Measurements from ENCODE around the gene CCDC3. TPM values are rescaled to one million over a fixed set of nuclear protein-coding genes. Genes with fewer than 3 reads are reported as not detected.

The CCDC3 gene
- total and polyA plus RNA-seq, 2 experiments from 2014 or later = not detected

GRCh38 chr10:12892924-12893323 is 108.6 kb downstream of the CCDC3 start:
- Histone ChIP-seq H3K9me3 (ENCODE audit: low read depth) (no peaks in the 10 kb centered on the region), H3K4me1 (ENCODE audit: insufficient read depth) (no peaks in the 10 kb centered on the region), H2AFZ (no peak overlapping the region), H3K79me2 (ENCODE audit: insufficient read depth) (no peaks in the 10 kb centered on the region), H3K9ac (no peak overlapping the region), H3K9me2 (ENCODE audit: insufficient read depth) (no peaks in the 10 kb centered on the region), H3K4me2 (ENCODE audit: unreplicated experiment) (no peak overlapping the region), H3K27me3 (replicated peaks; ENCODE audit: insufficient read depth) (no peaks in the 10 kb centered on the region), H4K20me1 (ENCODE audit: insufficient read depth) (no peaks in the 10 kb centered on the region), H3F3A (ENCODE audit: insufficient read depth) (no peaks in the 10 kb centered on the region), H3K27ac (no peak overlapping the region), H3K36me3 (ENCODE audit: low read depth) (no peaks in the 10 kb centered on the region), H3K4me3 (no peak overlapping the region)
- in situ Hi-C loops (cut with MboI) = no loop called here
- DNase-seq = no peak
- TF ChIP-seq EZH2 (IDR thresholded peaks at IDR 0.05; ENCODE audit: insufficient read depth, poor library complexity, severe bottlenecking) (no peak), EZH2phosphoT487 (IDR thresholded peaks at IDR 0.05; ENCODE audit: insufficient read depth, low read depth) (no peak)

DNA sequence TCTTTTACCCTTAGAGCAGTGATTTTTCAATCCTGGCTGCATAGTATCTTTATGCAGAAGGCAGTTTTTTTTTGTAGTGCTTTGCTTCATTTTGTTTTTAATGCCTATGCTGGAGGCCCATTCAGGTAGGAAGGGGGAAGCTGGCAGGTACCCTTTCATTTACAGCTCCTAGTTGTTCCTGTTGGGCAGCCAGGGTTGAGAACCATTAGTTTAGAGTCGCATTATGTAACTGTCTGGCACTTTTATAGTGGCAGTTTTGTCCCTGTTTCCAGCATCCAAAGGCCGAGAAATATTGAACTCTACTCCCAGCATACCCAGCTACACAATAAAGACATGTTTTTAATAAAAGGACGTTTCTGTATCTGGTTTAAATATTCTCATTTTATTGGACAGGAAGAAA is 110.6 kb downstream of the CCDC3 start:
- no peaks in the 10 kb centered on the region for H3F3A ChIP-seq (ENCODE audit: insufficient read depth)
- H4K20me1 ChIP-seq (ENCODE audit: insufficient read depth) = no peaks in the 10 kb centered on the region
- no peaks in the 10 kb centered on the region for H3K36me3 ChIP-seq (ENCODE audit: low read depth)
- H3K4me1 ChIP-seq (ENCODE audit: insufficient read depth) = no peaks in the 10 kb centered on the region
- H3K4me2 ChIP-seq (ENCODE audit: unreplicated experiment) = no peak overlapping the region
- no peaks in the 10 kb centered on the region for H3K9me2 ChIP-seq (ENCODE audit: insufficient read depth)
- WGBS, 2 experiments (ENCODE audit: low coverage in 1 of 2, low lambda C conversion rate in 2 of 2, missing lambda C conversion rate in 2 of 2) = 0 to 6% methylated on average over 3 of the region's 3 CpGs
- DNase-seq = no peak
- in situ Hi-C loops (cut with MboI) = no loop called here
- no peaks in the 10 kb centered on the region for H3K79me2 ChIP-seq (ENCODE audit: insufficient read depth)
- TF ChIP-seq EZH2 (IDR thresholded peaks at IDR 0.05; ENCODE audit: insufficient read depth, poor library complexity, severe bottlenecking) (no peak), EZH2phosphoT487 (IDR thresholded peaks at IDR 0.05; ENCODE audit: insufficient read depth, low read depth) (no peak)
- H3K9me3 ChIP-seq (ENCODE audit: low read depth) = no peaks in the 10 kb centered on the region
- H3K9ac ChIP-seq = no peak overlapping the region
- no peaks in the 10 kb centered on the region for H3K27me3 ChIP-seq (replicated peaks; ENCODE audit: insufficient read depth)
- no peak overlapping the region for H2AFZ ChIP-seq
- H3K27ac ChIP-seq = no peak overlapping the region
- no peak overlapping the region for H3K4me3 ChIP-seq

DNA sequence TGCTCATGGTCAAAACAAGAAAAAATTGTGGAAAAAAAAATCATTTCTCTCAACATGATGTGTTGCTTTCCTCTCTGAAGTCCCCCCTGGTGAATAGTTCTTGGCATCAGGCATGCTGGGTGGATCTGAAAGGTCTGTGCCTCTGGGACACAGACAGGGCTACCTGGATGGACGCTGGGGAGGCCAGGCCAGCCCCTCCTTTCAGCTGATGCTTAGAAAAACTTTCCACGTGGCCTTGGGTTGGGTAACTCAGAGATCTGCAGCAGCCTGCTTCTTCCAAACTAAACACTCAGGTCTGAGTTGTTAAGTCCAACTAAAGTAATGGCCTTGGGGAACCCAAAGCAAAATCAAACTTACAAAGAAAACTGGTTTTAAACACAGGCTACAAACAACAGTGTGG is 113.0 kb downstream of the CCDC3 start:
- no peak overlapping the region for H3K4me3 ChIP-seq
- H3K9ac ChIP-seq = no peak overlapping the region
- H3K9me3 ChIP-seq (ENCODE audit: low read depth) = no peaks in the 10 kb centered on the region
- no peaks in the 10 kb centered on the region for H3K4me1 ChIP-seq (ENCODE audit: insufficient read depth)
- no peaks in the 10 kb centered on the region for H3K9me2 ChIP-seq (ENCODE audit: insufficient read depth)
- H3K79me2 ChIP-seq (ENCODE audit: insufficient read depth) = no peaks in the 10 kb centered on the region
- H4K20me1 ChIP-seq (ENCODE audit: insufficient read depth) = no peaks in the 10 kb centered on the region
- H3K36me3 ChIP-seq (ENCODE audit: low read depth) = no peaks in the 10 kb centered on the region
- no peaks in the 10 kb centered on the region for H3F3A ChIP-seq (ENCODE audit: insufficient read depth)
- 23 to 27% methylated on average over 2 of the region's 2 CpGs for WGBS, 2 experiments (ENCODE audit: low coverage in 1 of 2, low lambda C conversion rate in 2 of 2, missing lambda C conversion rate in 2 of 2)
- no peak overlapping the region for H3K27ac ChIP-seq
- H2AFZ ChIP-seq = no peak overlapping the region
- DNase-seq = no peak
- no peaks in the 10 kb centered on the region for H3K27me3 ChIP-seq (replicated peaks; ENCODE audit: insufficient read depth)
- TF ChIP-seq EZH2 (IDR thresholded peaks at IDR 0.05; ENCODE audit: insufficient read depth, poor library complexity, severe bottlenecking) = no peak
- TF ChIP-seq EZH2phosphoT487 (IDR thresholded peaks at IDR 0.05; ENCODE audit: insufficient read depth, low read depth) = no peak
- H3K4me2 ChIP-seq (ENCODE audit: unreplicated experiment) = no peak overlapping the region
- in situ Hi-C loops (cut with MboI) = no loop called here

DNA sequence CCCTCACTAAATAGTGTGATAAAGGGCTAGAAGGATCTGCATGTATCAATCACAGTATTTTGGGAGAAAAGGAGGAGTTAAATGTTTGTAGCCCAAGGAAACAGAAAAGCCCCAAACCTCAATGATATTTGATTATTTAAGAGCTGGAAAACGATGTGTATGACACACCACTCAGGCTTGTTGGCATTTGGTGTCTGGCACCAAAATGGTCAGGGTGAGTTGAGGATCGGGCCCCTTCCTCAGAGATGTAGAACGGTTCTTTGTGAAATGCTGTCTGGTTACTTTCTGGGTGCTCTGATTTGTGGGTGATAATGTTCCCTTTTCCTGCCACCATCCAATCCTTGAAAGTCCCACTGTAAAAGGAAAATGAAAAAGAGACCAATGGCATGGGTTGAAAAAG is 113.7 kb downstream of the CCDC3 start:
- Histone ChIP-seq H3K4me3 (no peak overlapping the region), H3F3A (ENCODE audit: insufficient read depth) (no peaks in the 10 kb centered on the region), H3K79me2 (ENCODE audit: insufficient read depth) (no peaks in the 10 kb centered on the region), H3K4me2 (ENCODE audit: unreplicated experiment) (no peak overlapping the region), H2AFZ (no peak overlapping the region), H3K9me2 (ENCODE audit: insufficient read depth) (no peaks in the 10 kb centered on the region), H4K20me1 (ENCODE audit: insufficient read depth) (no peaks in the 10 kb centered on the region), H3K9me3 (ENCODE audit: low read depth) (no peaks in the 10 kb centered on the region), H3K9ac (no peak overlapping the region), H3K4me1 (ENCODE audit: insufficient read depth) (no peaks in the 10 kb centered on the region), H3K27me3 (replicated peaks; ENCODE audit: insufficient read depth) (no peaks in the 10 kb centered on the region), H3K27ac (no peak overlapping the region), H3K36me3 (ENCODE audit: low read depth) (no peaks in the 10 kb centered on the region)
- TF ChIP-seq EZH2phosphoT487 (IDR thresholded peaks at IDR 0.05; ENCODE audit: insufficient read depth, low read depth) (no peak), EZH2 (IDR thresholded peaks at IDR 0.05; ENCODE audit: insufficient read depth, poor library complexity, severe bottlenecking) (no peak)
- 30 to 52% methylated on average over 3 of the region's 3 CpGs for WGBS, 2 experiments (ENCODE audit: low coverage in 1 of 2, low lambda C conversion rate in 2 of 2, missing lambda C conversion rate in 2 of 2)
- no peak for DNase-seq
- in situ Hi-C loops (cut with MboI) = no loop called here

GRCh38 chr10:12884851-12885250 is 116.7 kb downstream of the CCDC3 start:
- Histone ChIP-seq H3K9me2 (ENCODE audit: insufficient read depth) (no peaks in the 10 kb centered on the region), H3K4me3 (no peak overlapping the region), H2AFZ (no peak overlapping the region), H3K27ac (no peak overlapping the region), H3F3A (ENCODE audit: insufficient read depth) (no peaks in the 10 kb centered on the region), H3K79me2 (ENCODE audit: insufficient read depth) (no peaks in the 10 kb centered on the region), H3K4me1 (ENCODE audit: insufficient read depth) (no peaks in the 10 kb centered on the region), H3K4me2 (ENCODE audit: unreplicated experiment) (no peak overlapping the region), H4K20me1 (ENCODE audit: insufficient read depth) (no peaks in the 10 kb centered on the region), H3K9me3 (ENCODE audit: low read depth) (no peaks in the 10 kb centered on the region), H3K9ac (no peak overlapping the region), H3K27me3 (replicated peaks; ENCODE audit: insufficient read depth) (no peaks in the 10 kb centered on the region), H3K36me3 (ENCODE audit: low read depth) (no peaks in the 10 kb centered on the region)
- no peak for TF ChIP-seq EZH2 (IDR thresholded peaks at IDR 0.05; ENCODE audit: insufficient read depth, poor library complexity, severe bottlenecking)
- TF ChIP-seq EZH2phosphoT487 (IDR thresholded peaks at IDR 0.05; ENCODE audit: insufficient read depth, low read depth) = no peak
- WGBS, 2 experiments (ENCODE audit: low coverage in 1 of 2, low lambda C conversion rate in 2 of 2, missing lambda C conversion rate in 2 of 2) = 48 to 57% methylated on average over 6 of the region's 6 CpGs
- in situ Hi-C loops (cut with MboI) = no loop called here
- no peak for DNase-seq
